GM23248 (cell line): Measurements from ENCODE around the gene SHB.

Source experiments
- EZH2 ChIP-seq: fragments of 200-600 bp; sonication (generic); IDR thresholded peaks from 2 replicates; pipeline ENCODE4 v1.6.1; 2018; ENCODE audit warnings: antibody characterized with exemption, mild to moderate bottlenecking; ENCODE audit not compliant: insufficient read depth, poor library complexity, severe bottlenecking
- EZH2phosphoT487 ChIP-seq: fragments of 200-600 bp; sonication (generic); IDR thresholded peaks from 2 replicates; pipeline ENCODE4 v1.6.1; 2018; ENCODE audit warnings: antibody characterized with exemption, moderate library complexity, mild to moderate bottlenecking, low read depth; ENCODE audit not compliant: insufficient read depth

- TF ChIP-seq EZH2phosphoT487 (no peak), EZH2 (no peak)
Observed at GRCh38 chr9:37905776-37906175, 163.3 kb downstream of the SHB start.
